Lower leg skin (tissue), 4 donors: ENCODE data around the gene DUSP19. TPM values are rescaled to one million over a fixed set of nuclear protein-coding genes. Genes with fewer than 3 reads are reported as not detected.

Experiments
- DNase-seq, 2 donors: peaks; one replicate each; pipeline ENCODE4 v3.0.0-alpha.2; 2019; ENCODE audit warnings: low spot score in 2 of 2
- H3K4me3 ChIP-seq: fragments of 200-600 bp; sonication (generic); 2 replicates; pipeline ENCODE4 v1.5.1; 2017; ENCODE audit warnings: mild to moderate bottlenecking, low read depth; ENCODE audit not compliant: poor library complexity, severe bottlenecking
- CTCF ChIP-seq, 3 donors: fragments of 450-650 bp; IDR thresholded peaks; one replicate each; pipeline ENCODE4 v1.5.1; 2016; ENCODE audit warnings: antibody characterized with exemption in 3 of 3, mild to moderate bottlenecking in 3 of 3, moderate library complexity in 2 of 3
- POLR2A ChIP-seq, 2 donors: fragments of 450-650 bp; IDR thresholded peaks; one replicate each; pipeline ENCODE4 v1.6.1; 2016 to 2017; ENCODE audit warnings: antibody characterized with exemption in 2 of 2, mild to moderate bottlenecking in 1 of 2, moderate library complexity in 1 of 2
- WGBS, 2 donors: methylation state at CpG; one replicate each; pipeline ENCODE4 v1.1.5; 2018; 5-methylcytosine and 5-hydroxymethylcytosine counted together
- intact Hi-C: fragments of 100-400 bp; cut with DNase I; formaldehyde crosslinking; loops from one replicate; pipeline ENCODE4 v1.15.0; 2023; ENCODE audit warnings: low total_unique reads
- total RNA-seq, 4 donors: library from RNA; depleted of rRNA; stranded (reverse); fragments of >200 nt; gene quantifications; one replicate each; pipeline ENCODE4 v1.1.0, GENCODE V29; 2016

DUSP19 gene
- total RNA-seq, 4 donors from 2014 or later = 1.1 to 2.0 (median 1.5) TPM

DNA sequence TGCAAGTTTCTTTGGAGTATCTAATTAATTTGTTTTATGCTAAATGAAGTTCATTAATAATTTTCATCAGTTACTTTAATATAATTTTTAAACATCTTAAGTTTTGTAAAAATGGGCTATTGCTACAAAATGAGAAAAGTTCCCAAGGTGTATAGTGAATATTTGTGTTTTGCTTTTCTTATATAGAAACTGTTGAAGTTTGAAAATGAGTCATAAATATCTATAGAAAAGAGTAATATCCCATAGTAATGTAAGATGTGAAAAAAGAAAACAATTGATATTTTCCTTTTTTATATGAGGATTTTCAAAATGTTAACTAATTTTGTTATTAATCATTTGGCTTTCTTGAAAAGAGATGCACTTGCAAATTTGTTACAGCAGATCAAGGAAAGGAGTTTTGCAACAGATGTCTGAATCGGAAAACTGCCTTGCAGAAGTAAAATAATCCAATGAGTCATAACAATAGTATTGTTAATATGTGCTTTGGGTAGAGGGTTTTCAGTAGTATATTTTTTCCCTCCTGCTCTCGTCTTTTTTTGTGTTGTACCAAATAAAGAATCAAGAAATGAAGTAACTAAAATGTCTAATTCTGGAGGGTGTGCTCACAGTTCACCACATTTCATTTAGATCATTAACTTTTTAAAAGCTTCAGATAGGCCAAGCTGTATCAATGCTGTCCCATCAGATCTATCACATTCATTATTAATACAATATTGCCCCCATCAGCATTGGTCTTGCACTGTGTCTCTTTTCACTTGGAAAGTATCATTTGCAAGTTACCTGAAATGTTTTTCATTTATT, 15.5 kb downstream of the DUSP19 start:
- no peak for DNase-seq
- intact Hi-C loops = no loop called here
- no peak overlapping the region for H3K4me3 ChIP-seq
- no peak for TF ChIP-seq CTCF (IDR thresholded peaks at IDR 0.05)
- TF ChIP-seq POLR2A (IDR thresholded peaks at IDR 0.05) = no peak
- 40 to 52% methylated on average over 2 of the region's 2 CpGs for WGBS, 2 donors

DNA sequence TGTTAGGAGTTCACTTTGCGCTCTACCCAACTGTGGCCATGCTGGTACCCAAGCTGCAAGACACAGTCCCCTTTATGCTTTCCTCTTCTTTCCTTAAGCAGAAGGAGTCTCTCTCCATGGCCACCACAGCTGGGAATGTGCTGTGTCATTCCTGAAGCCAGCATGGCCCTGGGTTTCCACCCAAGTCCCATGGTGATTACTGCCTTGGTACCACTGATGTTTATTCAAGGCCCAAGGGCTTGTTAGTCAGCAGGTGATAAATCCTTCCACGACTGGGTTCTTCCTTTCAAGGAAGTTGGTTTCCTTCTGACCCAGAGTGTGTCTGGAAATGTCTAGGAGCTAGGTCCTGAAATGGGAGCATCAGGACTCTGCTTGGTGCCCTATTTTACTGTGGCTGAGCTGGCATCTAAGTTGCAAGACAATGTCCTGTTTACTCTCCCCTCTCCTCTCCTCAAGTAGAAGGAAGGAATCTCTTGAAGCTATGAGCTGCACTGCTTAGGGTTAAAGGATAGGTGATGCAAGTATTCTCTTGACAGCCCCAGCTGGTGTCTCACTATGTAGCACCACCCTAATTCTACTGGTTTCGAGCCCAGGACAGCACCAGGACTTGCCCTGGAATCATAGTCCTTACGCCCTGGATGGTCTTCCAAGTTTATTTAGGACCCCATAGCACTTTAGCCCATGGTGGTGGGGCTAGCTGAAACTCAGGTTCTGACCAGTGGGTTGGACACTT, 27.0 kb downstream of the DUSP19 start:
- intact Hi-C loops = no loop called here
- WGBS, 2 donors = 68 to 69% methylated on average over 4 of the region's 4 CpGs
- no peak overlapping the region for H3K4me3 ChIP-seq
- DNase-seq = no peak
- no peak for TF ChIP-seq CTCF (IDR thresholded peaks at IDR 0.05)
- no peak for TF ChIP-seq POLR2A (IDR thresholded peaks at IDR 0.05)

GRCh38 chr2:183112577-183112976, 34.0 kb downstream of the DUSP19 start:
- intact Hi-C loops = no loop called here
- no peak overlapping the region for H3K4me3 ChIP-seq
- no peak for DNase-seq
- no peak for TF ChIP-seq POLR2A (IDR thresholded peaks at IDR 0.05)
- TF ChIP-seq CTCF (IDR thresholded peaks at IDR 0.05) = no peak
- 81 to 88% methylated on average over 3 of the region's 3 CpGs for WGBS, 2 donors

GRCh38 chr2:183113630-183114029, 35.1 kb downstream of the DUSP19 start:
- DNase-seq = no peak
- intact Hi-C loops = no loop called here
- TF ChIP-seq CTCF (IDR thresholded peaks at IDR 0.05) (no peak), POLR2A (IDR thresholded peaks at IDR 0.05) (no peak)
- no peak overlapping the region for H3K4me3 ChIP-seq
- 54 to 82% methylated on average over 2 of the region's 2 CpGs for WGBS, 2 donors

DNA sequence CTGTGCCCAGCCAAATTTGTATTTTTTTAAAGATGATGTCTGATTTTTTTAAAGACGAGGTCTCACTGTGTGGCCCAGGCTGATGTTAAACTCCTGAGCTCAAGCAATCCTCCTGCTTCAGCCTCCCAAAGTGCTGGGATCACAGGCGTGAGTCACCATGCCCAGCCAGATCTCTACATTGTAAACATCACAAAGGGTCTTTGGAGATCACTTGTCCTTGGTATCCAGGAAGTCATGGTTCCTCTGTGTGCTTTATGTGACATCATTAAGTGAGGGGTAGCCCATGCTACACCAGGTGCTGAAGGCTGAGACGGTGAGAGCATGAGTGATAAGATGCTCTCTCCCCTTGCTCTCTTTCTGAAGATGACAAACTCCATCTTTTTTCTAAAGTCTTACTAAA, 38.7 kb downstream of the DUSP19 start:
- no peak overlapping the region for H3K4me3 ChIP-seq
- 86 to 89% methylated on average over 3 of the region's 3 CpGs for WGBS, 2 donors
- DNase-seq = no peak
- intact Hi-C loops = no loop called here
- TF ChIP-seq POLR2A (IDR thresholded peaks at IDR 0.05) (no peak), CTCF (IDR thresholded peaks at IDR 0.05) (no peak)
